HG03571 (cell line): ENCODE measurements around the gene PPP1R27.

Experiments used
- ATAC-seq: cut with Tn5 transposase; IDR thresholded peaks from one replicate; pipeline ENCODE4 v1.9.1; 2021; ENCODE audit not compliant: unreplicated experiment

PPP1R27 gene

GRCh38 chr17:81822996-81823819, 11.6 kb downstream of the PPP1R27 start:
- ATAC-seq: no peak

GRCh38 chr17:81822312-81822637, 12.6 kb downstream of the PPP1R27 start:
- ATAC-seq: no peak

- ATAC-seq: no peak
Measured at GRCh38 chr17:81821603-81822311, 13.1 kb downstream of the PPP1R27 start.

- ATAC-seq: no peak
Measured at GRCh38 chr17:81821147-81821546, 13.7 kb downstream of the PPP1R27 start.

- no peak for ATAC-seq
Measured at GRCh38 chr17:81819708-81820107, 15.1 kb downstream of the PPP1R27 start.

- ATAC-seq: no peak
Measured at GRCh38 chr17:81817758-81818147, 17.1 kb downstream of the PPP1R27 start.

- ATAC-seq: no peak
Measured at GRCh38 chr17:81815646-81815986, 19.2 kb downstream of the PPP1R27 start.

GRCh38 chr17:81814748-81815645, 19.9 kb downstream of the PPP1R27 start:
- ATAC-seq: no peak

- ATAC-seq: no peak
Measured at GRCh38 chr17:81813861-81814683, 20.8 kb downstream of the PPP1R27 start.

GRCh38 chr17:81813371-81813684, 21.5 kb downstream of the PPP1R27 start:
- no peak for ATAC-seq

GRCh38 chr17:81812571-81813370, 22.1 kb downstream of the PPP1R27 start:
- no peak for ATAC-seq

GRCh38 chr17:81811705-81812570, 22.9 kb downstream of the PPP1R27 start:
- ATAC-seq: no peak

- ATAC-seq: no peak
Measured at GRCh38 chr17:81810892-81811704, 23.8 kb downstream of the PPP1R27 start.

- ATAC-seq: no peak
Measured at GRCh38 chr17:81810476-81810875, 24.4 kb downstream of the PPP1R27 start.

GRCh38 chr17:81809556-81809998, 25.3 kb downstream of the PPP1R27 start:
- no peak for ATAC-seq

GRCh38 chr17:81808778-81809555, 25.9 kb downstream of the PPP1R27 start:
- no peak for ATAC-seq

GRCh38 chr17:81807839-81808238, 27.0 kb downstream of the PPP1R27 start:
- ATAC-seq: no peak
